Activated T-cell treated with anti-CD3 and anti-CD28 coated beads, Interleukin-2, amount 50 U/mL, for 48 hours (primary cell): ENCODE data around the gene PMPCB.
"Not testable (repeated sequence)": the region's sequence is repeated elsewhere in the genome, so short reads cannot be mapped to it uniquely, and the experiment has no call there.

Experiments used
- DNase-seq, 2 experiments: peaks; one replicate each; pipeline ENCODE4 v3.0.0-alpha.2; 2020

Gene PMPCB, protein sequence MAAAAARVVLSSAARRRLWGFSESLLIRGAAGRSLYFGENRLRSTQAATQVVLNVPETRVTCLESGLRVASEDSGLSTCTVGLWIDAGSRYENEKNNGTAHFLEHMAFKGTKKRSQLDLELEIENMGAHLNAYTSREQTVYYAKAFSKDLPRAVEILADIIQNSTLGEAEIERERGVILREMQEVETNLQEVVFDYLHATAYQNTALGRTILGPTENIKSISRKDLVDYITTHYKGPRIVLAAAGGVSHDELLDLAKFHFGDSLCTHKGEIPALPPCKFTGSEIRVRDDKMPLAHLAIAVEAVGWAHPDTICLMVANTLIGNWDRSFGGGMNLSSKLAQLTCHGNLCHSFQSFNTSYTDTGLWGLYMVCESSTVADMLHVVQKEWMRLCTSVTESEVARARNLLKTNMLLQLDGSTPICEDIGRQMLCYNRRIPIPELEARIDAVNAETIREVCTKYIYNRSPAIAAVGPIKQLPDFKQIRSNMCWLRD

DNA sequence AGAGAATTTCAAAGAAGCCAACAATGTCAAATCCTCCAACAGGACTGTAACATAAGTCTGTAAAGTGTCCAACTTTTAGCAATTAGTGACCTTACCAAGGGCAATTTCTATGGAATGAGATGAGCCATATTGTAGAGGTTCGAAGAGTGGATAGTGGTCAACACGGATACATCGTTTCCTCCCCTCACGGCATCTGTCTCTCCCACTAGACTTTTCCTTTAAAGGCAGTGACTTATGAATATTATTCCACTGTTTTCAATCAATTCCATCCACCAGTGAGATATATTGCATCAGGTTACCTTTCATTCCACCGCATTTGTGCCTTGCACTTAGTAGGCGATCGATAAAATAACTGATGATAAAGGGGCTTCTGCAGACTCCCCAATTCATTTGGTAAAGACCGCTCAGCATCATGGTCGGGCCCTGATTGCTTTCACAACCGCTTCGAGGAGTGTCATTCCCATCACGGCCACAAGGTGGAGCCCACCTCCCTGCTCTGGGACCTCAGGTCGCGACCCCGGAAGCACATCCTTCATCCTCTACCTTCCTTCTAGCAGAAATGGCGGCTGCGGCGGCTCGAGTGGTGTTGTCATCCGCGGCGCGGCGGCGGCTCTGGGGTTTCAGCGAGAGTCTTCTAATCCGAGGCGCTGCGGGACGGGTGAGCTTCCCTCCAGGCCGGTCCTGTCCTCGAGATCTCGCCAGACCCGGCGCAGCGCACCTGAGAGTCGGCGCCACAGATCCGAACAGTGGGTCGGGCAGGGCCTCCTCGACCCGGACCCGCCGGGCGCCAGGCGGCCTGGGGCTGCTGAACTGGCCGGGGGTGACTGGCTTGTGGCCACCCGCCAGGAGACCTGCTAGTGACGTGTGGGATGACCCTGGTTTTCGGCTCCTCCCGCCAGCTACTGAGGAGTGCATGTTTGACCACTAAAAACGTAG is at the start of gene PMPCB:
Gene PMPCB (plus strand): TSS at position 535 of the 936 bp plus-strand sequence. CDS start 25 bp downstream, at position 560.
- DNase-seq, result peak; percentile 97 to 98

DNA sequence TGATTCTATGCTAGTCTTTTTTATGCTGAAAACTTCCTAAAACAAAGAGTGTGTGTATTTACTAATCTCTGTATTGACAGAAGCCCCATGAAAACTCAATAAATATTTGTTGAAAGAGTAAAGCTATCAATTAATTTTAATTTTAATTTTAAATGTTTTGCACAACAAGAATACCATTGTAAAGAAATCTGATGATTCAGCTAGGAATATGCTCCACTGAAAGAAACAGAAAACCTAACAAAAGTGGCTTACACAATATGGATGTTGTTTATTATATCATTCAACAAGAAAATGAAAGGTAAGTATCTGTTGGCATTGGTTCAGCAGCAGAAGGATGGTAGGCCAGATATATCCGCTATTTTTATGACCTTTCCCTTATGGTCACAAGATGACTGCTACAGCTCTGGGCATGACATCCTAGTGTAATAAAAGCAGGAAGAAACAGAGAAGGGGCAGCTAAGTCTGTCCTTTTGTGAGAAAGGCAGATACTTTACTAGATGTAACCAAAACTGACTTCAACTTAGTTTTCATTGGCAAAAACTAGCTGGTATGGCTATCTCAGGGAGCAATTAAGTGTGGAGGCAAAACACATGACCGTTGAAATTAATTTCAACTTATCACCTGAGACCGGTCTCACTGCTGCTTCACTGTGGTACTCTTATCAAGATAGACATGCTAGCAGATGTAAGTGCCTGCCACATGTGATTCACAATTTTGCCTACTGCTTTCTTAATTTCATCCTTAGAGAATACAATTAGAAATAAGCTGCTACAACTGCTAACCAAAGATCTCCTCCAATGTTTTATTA is 43.3 kb upstream of the PMPCB start:
- DNase-seq, result not testable (repeated sequence)

DNA sequence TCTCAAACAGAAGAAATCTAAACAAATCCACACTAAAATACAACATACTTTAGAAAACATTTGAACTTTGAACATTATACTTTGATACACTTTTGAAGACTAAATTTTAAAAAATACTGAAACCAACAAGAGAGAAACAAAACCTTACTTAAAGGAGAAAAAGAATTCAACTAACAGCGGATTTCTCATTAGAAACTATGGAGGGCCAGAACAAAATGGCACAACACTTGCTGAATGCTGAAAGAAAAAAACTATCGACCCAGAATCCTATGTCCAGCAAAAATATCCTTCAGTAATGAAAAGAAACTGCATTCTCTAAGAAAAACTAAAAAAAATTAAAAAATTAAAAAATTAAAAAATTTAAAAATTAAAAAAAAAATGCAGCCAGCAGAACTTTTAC is 33.2 kb upstream of the PMPCB start:
- not testable (repeated sequence) for DNase-seq

DNA sequence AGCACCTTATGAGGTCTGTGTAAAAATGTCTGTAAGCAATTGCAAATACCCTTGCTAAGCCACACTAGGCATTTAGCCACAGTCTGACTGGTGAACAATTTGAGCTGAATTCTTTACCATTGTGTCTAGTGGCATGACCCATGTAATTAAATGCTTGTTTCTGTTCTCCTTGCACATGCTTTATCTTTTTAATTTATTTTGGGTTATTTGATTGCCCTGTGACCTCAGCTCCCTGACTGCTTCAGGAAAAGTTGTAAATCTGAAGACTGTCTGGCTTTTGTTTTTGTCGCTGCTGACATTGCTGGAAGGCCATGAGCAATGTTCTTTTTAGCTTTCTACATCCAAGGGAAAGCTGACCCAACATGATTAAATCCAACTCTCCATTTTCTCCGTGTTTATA is 31.0 kb upstream of the PMPCB start:
- not testable (repeated sequence) for DNase-seq

DNA sequence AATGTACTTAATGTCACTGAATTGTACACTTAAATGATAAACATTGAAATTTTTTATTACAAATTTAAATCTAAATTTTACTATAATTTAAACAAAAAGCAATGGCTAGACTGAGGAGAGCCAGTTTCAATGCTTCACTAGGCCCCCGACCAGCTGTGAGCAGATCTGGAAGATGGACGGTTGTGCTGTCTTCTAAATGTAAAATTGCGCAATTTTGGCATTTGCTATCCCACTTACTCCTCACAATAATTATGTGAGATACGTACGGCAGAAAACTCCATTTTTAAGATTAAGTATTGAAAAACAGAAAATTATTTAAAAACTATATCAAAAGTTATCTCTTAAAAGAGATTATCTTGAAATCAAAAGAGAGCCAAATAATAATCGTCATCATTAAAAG is 23.9 kb upstream of the PMPCB start:
- not testable (repeated sequence) for DNase-seq

DNA sequence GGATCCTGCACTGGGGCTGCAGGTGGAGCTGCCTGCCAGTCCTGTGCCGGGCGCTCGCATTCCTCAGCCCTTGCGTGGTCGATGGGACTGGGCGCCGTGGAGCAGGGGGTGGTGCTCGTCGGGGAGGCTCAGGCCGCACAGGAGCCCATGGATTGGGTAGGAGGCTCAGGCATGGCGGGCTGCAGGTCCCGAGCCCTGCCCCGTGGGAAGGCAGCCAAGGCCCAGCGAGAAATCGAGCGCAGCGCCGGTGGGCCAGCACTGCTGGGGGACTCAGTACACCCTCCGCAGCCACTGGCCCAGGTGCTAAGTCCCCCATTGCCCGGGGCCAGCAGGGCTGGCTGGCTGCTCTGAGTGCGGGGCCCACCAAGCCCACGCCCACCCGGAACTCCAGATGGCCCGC is 22.4 kb upstream of the PMPCB start:
- not testable (repeated sequence) for DNase-seq

DNA sequence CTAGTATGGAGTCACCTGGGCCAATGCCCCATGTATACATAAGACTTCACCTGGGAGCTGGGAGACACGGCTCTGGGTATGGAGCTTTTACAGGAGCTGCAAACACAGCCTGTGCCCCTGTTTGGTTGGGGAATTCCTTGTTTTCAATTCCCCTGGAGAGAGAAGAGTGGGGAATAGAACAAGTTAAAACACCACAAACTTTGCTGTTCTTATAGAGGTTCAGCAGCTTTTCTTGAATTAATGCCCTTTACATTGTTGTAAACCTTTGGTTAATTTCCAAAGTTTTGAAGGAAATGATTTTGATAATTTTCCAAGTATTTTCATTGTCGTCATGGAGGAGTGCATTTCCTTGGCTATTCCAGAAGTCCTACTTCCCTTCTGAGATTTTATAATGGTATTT is 19.0 kb upstream of the PMPCB start:
- not testable (repeated sequence) for DNase-seq

DNA sequence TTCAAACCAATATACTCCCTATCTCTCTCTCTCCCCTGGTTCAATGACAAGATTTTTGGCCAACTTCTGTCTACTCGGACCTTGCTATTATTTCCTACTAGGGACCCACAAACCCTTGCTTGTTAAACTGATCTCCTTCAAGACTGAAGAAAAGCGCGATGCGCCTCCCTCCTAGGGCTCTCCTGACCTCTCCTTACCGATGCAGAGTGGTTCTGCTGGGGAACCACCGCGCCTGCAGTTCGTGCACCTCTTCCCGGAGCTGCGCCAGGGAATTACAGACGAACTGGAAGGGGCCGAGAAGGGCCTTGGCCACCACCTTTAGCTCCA is 17.6 kb upstream of the PMPCB start:
- DNase-seq, result not testable (repeated sequence)

DNA sequence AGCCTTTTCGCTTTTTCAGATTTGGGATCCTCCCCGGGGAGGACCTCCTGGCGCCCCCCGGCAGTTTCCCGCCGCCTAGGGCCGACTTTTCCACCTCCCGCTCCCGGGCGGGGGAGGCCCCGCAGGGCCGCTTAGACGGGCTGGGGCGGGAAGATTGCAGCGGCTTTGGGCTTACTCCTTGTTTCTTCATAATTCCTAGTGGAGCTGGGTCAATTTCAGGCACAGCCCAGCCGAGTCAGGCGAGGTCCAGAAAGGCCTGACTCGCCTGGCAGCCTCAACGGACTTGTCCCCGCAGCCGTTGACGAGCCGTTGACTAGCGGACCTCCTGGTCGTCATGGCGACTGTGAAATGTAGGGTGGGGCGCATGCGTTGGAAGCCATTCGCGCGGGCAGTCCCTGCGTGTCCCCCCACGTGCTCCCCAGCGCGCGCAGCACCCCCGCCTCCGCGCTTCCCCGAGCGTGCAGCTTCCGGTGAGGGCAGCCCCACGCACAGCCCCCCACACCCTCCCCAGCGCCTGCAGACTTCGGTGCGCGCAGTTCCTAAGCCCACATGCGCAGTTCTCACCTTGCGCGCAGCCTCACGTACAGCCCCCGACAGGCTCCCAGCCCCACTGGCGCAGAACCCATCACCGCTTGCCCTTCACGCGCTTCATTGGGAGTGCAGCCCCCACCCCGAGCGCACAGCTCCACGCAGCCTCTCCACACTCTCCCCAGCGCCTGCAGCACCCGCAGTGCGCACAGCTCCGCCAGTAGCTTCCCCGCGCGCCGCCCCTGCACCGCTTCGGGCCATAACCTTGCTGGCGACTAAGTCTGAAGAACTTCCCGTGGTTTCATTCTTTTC is 17.1 kb upstream of the PMPCB start:
- DNase-seq, result peak; percentile 87 to 90

DNA sequence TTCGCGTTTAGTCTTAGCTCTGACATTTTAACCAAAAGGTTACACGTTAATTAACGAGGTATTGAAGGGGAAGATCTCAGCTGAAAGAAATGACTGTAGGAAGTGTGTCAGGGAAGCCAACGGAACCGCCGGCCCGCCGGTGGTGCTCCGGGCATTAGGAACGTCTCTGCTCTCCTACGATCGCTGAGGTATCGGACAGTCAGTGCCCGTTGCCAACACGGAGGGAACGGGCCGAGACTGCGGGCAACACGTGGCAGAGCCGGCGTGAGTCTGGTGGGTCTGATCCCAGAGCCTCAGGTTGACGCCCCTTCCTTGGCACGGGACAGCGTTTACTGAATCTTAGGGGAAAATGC is 16.5 kb upstream of the PMPCB start:
- DNase-seq, result not testable (repeated sequence)

DNA sequence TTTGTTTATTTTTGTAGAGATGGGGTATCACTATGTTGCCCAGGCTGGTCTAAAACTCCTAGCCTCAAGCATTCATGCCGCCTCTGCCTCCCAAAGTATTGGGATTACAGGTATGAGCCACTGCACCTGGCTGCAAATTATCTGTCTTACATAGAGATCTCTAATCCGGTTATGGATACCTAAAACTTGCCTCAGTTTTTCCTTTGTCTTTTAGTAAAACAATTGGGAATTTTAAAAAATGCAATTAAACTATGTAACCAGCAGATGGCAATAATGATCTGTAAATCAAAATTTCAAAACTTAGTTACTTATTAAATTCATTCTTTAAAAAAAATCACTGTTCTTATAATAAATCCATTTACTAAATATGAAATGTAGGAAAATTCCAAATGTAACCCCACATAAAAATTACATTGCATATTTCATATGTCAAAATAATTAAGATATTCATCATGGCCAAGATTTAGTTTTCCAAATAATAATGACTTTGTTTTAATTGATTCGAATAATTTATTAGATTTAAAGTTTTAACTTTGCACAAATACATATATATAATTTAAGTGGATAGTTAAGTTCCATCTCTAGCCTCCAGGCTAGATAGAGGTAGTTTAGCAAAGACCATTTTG is 14.3 kb upstream of the PMPCB start:
- not testable (repeated sequence) for DNase-seq

DNA sequence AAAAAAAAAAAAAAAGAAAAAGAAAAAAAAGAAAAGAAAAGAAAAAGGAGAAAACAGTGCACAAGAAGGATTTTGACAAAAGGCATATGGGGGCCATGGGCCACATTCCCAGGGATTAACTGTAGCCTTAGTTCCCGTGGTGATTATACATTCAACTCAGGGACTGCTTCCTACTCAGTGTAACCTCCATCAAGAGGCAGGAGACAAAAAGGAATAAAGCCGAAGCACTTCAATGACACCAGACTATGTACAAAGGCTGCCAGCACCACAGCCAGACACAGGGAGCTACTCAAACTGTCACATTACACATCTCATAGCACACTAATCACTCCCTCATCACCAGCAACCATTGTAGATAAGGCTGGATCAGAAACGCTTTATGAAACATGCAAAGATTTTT is 5.1 kb upstream of the PMPCB start:
- no peak for DNase-seq

DNA sequence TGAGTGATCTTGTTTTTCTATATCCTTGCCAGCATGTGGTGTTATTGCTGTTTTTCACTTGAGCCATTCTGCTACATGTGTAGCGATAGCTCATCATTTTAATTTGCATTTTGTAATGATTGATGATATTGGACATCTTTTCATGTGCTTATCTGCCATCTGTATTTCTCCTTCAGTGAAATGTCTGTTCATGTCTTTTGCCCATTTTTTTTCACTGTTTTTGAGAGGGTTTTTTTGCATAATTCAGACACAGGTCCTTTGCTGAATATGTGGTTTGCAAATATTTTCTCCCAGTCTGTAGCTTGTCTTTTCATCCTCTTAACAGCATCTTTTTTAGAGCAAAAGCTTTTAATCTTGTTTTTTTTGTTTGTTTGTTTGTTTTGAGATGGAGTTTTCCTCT is 3.7 kb upstream of the PMPCB start:
- no peak for DNase-seq

DNA sequence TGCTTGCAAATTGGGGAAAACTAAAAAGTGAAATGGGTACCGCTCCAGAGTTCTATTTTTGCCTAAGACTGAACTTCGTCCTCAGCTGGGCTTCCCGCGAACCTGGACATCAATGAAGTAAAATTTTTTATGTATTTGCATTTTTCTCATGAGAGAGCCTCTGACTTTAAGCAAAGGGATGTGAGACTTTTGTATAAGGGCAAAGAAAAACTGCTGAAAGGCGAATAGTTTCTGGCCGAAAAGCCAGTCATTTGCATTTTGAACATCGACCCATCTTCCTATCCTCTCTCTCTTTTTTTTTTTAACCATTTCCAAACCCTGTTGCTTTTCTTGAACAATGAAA is 573 bp downstream of the PMPCB start:
- no peak for DNase-seq

DNA sequence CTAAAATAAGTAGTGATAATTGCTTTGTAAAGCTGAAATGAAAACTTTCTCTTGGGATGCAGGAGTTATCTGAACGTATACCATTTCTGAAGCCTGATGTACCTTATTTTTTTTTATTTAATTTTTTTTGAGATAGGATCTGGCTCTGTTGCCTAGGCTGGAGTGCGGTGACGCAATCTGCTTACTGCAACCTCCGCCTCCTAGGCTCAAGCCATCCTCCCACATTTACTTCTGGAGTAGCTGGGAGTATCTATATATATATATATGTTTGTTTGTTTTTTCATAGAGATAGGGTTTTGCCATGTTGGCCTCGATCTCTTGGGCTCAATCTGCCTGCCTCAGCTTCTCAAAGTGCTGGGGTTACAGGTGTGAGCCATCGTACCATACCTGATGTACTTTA is 2.4 kb downstream of the PMPCB start:
- DNase-seq, result no peak

DNA sequence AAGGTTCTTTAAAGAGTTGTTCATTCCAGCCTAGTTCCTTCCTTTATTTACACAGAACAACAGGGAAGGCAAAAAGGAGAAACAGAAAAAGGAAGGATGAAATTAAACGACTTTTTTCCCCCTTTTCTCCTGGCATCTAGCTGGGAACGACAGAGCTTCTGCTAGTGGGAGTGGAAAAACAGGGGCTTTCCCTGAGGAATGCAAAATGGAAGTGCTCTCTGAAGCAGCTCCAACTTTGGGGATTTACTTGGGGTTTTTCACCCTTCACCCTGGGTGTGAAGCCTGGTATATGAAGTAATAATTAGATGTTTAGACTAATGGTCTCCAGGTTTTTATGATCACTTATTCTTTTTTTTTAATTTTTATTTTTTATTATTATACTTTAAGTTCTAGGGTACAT is 4.2 kb downstream of the PMPCB start:
- no peak for DNase-seq

DNA sequence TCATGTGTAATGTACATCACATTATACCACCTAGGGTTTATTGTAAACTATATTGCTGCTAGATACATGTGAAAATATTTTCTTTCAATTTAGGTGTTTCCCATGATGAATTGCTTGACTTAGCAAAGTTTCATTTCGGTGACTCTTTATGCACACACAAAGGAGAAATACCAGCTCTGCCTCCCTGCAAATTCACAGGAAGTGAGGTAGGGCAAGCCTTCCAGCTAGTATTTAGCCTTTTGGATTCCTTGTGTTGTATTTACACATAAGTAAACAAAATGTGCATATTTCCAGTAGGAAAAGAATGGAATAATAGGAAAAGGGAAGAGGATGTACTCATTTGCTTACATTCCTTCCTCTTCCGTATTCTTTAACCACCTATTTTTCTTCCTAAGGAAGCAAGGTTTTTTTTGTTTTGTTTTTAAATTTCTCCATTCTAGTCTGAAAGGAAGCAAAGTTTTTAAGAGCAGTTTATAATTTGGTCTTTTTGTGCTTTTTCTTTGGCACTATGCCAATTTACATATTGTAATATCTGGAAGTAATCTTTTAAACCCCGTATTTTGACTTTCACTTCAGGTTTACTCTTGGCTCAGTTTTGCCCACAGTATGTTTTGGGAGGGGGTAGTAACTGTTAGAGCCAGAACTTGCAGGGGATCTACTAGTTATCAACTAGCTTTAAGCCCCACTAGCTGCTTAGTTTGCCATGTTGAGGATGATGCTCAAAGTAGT is 10.4 kb downstream of the PMPCB start:
- DNase-seq, result no peak

DNA sequence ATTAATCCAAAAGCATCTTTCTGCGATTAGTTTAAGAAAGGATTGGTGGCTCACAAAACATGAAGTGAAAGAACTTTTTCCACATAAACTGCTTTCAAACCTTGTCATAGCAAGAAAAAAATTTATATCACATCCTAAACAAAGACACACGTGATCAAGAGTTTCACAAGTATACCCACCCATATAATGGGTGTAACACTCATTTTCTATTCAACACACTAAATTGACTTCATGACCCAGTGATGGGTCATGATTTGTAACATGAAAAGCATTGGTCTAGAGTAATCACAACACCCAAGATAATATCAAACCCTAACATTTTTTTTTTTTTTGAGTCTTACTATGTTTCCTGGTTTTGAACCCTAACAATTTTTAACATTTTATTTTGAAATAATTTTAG is 17.6 kb downstream of the PMPCB start:
- DNase-seq, result no peak

DNA sequence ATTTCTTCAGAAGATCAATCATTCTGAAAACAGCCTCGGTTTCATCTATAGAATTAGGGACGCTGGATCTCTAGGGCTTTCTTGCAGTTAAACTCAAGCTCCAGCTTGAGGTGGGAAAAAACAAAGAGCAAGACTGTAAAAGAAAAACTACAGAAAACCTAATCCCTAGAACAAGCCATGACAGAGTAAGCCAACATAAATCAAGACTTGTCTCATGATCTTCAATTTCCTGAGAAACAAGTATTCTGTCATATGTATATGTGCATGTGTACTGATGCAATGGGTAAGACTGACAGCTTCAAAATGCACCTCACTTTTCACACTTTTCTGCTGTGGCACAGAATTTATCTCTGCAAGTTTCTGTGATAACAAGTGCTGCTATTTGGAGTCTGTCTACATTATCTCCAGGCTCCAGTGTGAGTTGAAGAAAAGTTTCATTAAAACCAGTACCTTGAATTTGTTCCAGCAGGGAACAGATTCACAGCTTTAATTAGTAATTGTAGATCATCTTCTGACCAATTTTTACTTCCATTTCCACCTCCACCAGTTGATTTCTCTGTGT is 19.2 kb downstream of the PMPCB start:
- DNase-seq, result no peak

DNA sequence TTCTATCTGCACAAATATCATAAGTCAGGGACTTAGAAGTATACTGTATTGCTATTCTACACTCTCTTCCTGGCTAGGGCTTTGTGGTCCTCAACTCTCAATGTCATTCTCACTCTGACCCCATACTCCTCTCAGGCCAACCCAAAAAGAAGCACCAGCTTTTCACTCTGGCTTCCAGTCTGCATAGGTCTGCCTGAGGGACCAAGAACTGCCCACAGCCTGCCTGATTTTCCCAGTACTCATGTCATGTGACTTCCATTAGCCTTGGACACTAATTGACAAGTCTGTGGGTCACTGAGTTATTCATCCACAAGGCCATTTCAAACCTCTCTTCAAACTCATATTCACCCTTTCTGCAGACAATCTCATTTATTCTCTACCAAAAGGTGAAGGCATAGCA is 19.8 kb downstream of the PMPCB start:
- DNase-seq, result no peak

DNA sequence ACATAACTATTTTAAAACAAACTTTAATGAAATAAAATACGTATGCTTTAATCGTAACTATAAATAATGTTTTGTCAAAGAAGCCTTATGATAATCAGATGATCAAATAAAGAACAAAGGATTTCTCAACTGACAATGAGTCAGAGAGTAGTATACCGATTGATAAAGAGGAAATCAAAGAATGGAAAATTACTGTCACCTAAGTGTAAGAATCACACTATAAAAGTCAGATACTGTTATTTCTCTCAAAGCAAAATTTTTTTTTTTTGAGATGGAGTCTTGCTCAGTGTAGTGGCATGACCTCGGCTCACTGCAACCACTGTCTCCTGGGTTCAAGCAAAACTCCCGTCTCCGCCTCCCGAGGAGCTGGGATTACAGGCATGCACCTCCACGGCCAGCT is 28.5 kb downstream of the PMPCB start:
- no peak for DNase-seq
